ENCODE data around the gene CTCF.

The CTCF gene

GRCh38 chr16:67651039-67651438 is 88.7 kb downstream of the CTCF start:
- no peak for DNase-seq (ENCODE audit: low read depth, low spot score)

GRCh38 chr16:67651847-67652246 is 89.5 kb downstream of the CTCF start:
- DNase-seq (ENCODE audit: low read depth, low spot score) = no peak

- DNase-seq (ENCODE audit: low read depth, low spot score) = no peak
Observed at GRCh38 chr16:67652578-67653127, 90.3 kb downstream of the CTCF start.

GRCh38 chr16:67653128-67653788 is 90.9 kb downstream of the CTCF start:
- DNase-seq (ENCODE audit: low read depth, low spot score) = no peak

- no peak for DNase-seq (ENCODE audit: low read depth, low spot score)
Observed at GRCh38 chr16:67653789-67654402, 91.6 kb downstream of the CTCF start.

GRCh38 chr16:67654403-67654911 is 92.1 kb downstream of the CTCF start:
- no peak for DNase-seq (ENCODE audit: low read depth, low spot score)

GRCh38 chr16:67655363-67655762 is 93.0 kb downstream of the CTCF start:
- DNase-seq (ENCODE audit: low read depth, low spot score) = no peak

GRCh38 chr16:67656344-67657016 is 94.2 kb downstream of the CTCF start:
- no peak for DNase-seq (ENCODE audit: low read depth, low spot score)

- no peak for DNase-seq (ENCODE audit: low read depth, low spot score)
Observed at GRCh38 chr16:67657017-67657608, 94.8 kb downstream of the CTCF start.

GRCh38 chr16:67657751-67658518 is 95.6 kb downstream of the CTCF start:
- no peak for DNase-seq (ENCODE audit: low read depth, low spot score)

GRCh38 chr16:67658849-67659674 is 96.7 kb downstream of the CTCF start:
- DNase-seq (ENCODE audit: low read depth, low spot score) = no peak

- no peak for DNase-seq (ENCODE audit: low read depth, low spot score)
Observed at GRCh38 chr16:67659675-67660563, 97.6 kb downstream of the CTCF start, which contains the start of gene ACD. Gene ACD, minus strand, starts transcription at chr16:67660260. Its CDS starts 40 bp downstream, at chr16:67660220.

GRCh38 chr16:67660564-67661028 is 98.3 kb downstream of the CTCF start, which contains the start of gene PARD6A:
Gene PARD6A, plus strand, starts transcription at chr16:67660960. Its CDS starts 79 bp downstream, at chr16:67661039.
- DNase-seq (ENCODE audit: low read depth, low spot score) = peak; percentile 73

GRCh38 chr16:67661101-67661761 is 98.9 kb downstream of the CTCF start:
- peak; percentile 38 for DNase-seq (ENCODE audit: low read depth, low spot score)

- no peak for DNase-seq (ENCODE audit: low read depth, low spot score)
Observed at GRCh38 chr16:67661886-67662652, 99.7 kb downstream of the CTCF start.

GRCh38 chr16:67662653-67663010 is 100.3 kb downstream of the CTCF start:
- DNase-seq (ENCODE audit: low read depth, low spot score) = no peak

- DNase-seq (ENCODE audit: low read depth, low spot score) = no peak
Observed at GRCh38 chr16:67663151-67663876, 101.0 kb downstream of the CTCF start.
